ENCODE measurements around the gene IFNL3.
"Not testable (repeated sequence)": the region's sequence is repeated elsewhere in the genome, so short reads cannot be mapped to it uniquely, and the experiment has no call there.

Gene IFNL3

DNA sequence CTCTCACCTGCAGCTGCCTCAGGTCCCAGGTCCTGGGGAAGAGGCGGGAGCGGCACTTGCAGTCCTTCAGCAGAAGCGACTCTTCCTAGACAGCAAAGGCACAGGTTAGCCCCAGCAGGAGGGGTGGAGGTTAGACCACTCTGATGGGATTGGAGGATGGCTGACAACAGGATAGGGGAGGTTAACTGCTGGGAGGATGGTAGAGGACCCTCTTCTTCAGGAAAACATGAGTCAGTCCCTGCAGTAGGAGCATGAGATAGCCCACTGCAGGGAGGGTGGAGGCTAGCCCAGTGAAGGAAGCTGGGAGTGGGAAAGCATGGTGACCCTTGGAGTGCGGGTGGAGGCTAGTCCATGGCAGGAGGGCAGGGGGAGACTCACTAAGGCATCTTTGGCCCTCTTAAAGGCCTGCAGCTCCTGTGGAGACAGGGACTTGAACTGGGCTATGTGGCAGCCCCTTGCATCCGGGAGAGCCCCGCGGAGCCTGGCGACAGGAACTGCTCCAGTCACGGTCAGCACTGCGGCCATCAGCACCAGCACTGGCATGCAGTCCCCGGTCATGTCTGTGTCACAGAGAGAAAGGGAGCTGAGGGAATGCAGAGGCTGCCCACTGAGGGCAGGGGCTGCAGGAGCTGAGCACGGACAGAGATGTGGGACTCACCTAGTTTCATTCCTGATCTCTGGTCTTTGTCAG, at the start of gene IFNL3:
Gene IFNL3 (minus strand): TSS at position 597 of the 691 bp plus-strand sequence. CDS start 39 bp downstream, at position 558.
- not testable (repeated sequence) for DNase-seq

GRCh38 chr19:39293394-39293793, 48.6 kb upstream of the IFNL3 start:
- no peak for DNase-seq

DNA sequence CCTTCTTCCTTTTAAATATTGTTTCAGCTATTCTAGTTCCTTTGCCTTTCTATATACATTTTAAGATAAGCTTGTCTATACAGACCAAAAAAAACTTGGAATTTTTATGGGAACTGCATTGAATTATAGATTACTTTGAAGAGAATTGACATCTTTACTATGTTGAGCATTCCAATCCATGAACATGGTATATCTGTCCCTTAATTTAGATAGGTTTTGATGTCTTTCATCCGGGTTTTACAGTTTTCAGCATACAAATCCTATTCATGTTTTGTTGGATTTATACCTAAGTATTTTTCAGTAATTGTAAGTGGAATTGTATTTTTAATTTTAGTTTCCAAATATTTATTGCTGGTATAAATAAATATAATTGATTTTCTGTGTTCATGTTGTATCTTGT, 39.2 kb upstream of the IFNL3 start:
- no peak for DNase-seq

GRCh38 chr19:39282021-39282420, 37.2 kb upstream of the IFNL3 start:
- DNase-seq, result no peak

DNA sequence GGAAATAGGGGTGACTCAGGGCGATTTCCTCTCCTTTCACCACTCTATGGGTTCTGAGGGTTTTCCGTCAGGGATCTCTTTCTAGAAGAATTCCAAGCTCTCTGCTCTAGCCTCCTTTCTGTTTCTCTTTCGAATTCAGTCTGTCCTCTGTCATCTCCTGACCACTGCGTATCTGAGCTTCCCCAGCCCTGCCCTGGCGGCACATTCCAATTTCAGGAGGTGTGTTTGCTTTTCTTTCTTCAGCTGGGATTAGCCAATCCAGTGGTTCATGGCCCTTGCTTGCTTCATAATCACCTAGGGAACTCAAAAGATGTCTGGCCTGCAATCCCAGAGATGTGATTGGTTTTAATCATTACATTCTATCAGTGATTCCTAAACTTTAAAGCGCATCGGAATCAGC, 32.8 kb upstream of the IFNL3 start:
- DNase-seq, result no peak

GRCh38 chr19:39276740-39277139, 31.9 kb upstream of the IFNL3 start:
- DNase-seq, result no peak

DNA sequence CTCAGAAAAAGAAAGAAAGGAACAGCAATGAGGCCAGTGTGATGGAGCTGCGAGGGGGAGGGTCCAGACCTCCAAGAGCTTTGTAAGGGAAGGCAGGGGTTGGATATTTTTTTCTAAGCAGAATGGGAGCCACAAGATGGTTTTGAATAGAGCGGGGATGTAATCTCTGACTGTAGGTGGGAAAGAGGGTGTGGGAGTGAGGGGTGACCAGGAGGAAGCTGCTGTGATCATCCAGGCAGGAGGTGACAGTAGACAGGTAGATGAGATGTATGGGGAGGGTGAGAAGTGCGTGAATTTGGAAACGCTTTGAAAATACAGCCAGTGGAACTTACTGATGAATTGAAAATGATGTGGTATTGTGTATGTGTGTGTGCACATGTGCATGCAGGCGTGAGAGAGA, 30.8 kb upstream of the IFNL3 start:
- no peak for DNase-seq

- not testable (repeated sequence) for DNase-seq
These were observed 29.1 kb upstream of the IFNL3 start for GRCh38 chr19:39273859-39274258.

GRCh38 chr19:39270036-39270871, 25.4 kb upstream of the IFNL3 start:
- DNase-seq, result no peak

- DNase-seq, result not testable (repeated sequence)
These were observed 24.6 kb upstream of the IFNL3 start for GRCh38 chr19:39269369-39269768.

DNA sequence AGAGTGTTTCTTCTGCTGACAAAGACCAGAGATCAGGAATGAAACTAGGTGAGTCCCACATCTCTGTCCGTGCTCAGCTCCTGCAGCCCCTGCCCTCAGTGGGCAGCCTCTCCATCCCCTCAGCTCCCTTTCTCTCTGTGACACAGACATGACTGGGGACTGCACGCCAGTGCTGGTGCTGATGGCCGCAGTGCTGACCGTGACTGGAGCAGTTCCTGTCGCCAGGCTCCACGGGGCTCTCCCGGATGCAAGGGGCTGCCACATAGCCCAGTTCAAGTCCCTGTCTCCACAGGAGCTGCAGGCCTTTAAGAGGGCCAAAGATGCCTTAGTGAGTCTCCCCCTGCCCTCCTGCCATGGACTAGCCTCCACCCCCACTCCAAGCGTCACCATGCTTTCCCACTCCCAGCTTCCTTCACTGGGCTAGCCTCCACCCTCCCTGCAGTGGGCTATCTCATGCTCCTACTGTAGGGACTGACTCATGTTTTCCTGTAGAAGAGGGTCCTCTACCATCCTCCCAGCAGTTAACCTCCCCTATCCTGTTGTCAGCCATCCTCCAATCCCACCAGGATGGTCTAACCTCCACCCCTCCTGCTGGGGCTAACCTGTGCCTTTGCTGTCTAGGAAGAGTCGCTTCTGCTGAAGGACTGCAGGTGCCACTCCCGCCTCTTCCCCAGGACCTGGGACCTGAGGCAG, 23.9 kb upstream of the IFNL3 start:
- not testable (repeated sequence) for DNase-seq

DNA sequence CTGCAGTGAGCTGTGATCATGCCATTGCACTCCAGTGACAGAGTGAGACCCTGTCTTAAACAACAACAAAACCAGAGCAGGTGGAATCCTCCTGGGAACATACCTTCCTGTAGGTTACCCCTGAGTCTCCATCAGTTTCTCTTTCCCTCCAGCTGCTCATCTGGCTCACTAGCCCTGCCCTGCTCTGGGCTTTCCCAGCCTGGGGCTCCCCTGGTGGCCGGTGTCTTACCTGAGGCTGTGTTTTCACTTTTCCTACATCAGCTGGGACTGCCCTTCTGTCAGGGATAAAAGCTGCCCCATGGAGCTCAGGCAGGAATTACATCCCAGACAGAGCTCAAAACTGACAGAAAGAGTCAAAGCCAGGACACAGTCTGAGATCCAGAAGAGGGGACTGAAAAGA, 23.3 kb upstream of the IFNL3 start, which contains the start of gene IFNL2:
Gene IFNL2 (plus strand): TSS at position 312 of the 400 bp plus-strand sequence. CDS start 173 bp downstream, outside the sequence.
- DNase-seq, result not testable (repeated sequence)

- no peak for DNase-seq
These were observed 20.6 kb upstream of the IFNL3 start for GRCh38 chr19:39265321-39265916.

GRCh38 chr19:39264306-39265290, 19.8 kb upstream of the IFNL3 start:
- DNase-seq, result no peak

- DNase-seq, result no peak
These were observed 19.1 kb upstream of the IFNL3 start for GRCh38 chr19:39263912-39264305.

GRCh38 chr19:39262496-39262895, 17.7 kb upstream of the IFNL3 start:
- DNase-seq, result no peak

DNA sequence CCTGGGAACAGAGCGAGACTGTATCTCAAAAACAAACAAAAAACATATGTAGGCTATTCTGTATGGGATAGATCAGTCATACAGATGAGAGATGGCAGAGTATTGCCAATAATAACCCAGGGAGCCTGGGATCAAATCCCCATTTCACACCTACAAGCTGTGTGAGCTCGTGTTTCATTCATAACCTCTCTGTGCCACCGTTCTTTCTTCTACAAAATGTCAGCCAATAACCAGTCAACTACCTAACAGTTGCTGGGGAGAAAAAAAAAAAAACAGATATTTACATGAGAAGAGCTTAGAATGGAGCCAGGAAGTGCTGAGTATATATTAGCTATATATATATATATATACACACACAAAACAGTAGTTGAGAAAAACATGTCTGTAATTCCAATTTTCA, 16.9 kb upstream of the IFNL3 start:
- no peak for DNase-seq

DNA sequence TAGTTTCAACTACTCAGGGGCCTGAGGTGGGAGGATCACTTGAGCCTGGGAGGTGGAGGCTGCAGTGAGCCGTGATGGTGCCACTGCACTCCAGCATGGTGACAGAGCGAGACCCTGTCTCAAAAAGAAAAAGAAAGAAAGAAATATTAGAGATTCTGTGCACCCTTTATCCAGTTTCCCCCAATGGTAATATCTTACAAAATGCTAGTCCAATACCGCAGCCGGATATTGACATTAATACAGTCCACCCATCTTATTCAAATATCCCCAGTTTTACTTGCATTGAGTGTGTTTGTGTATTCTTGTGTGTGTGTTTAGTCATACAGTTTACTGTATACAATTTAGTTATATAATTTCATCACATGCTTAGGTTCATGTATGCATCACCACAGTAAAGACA, 12.4 kb upstream of the IFNL3 start:
- DNase-seq, result no peak

- no peak for DNase-seq
These were observed 9.9 kb upstream of the IFNL3 start for GRCh38 chr19:39254531-39255345.

DNA sequence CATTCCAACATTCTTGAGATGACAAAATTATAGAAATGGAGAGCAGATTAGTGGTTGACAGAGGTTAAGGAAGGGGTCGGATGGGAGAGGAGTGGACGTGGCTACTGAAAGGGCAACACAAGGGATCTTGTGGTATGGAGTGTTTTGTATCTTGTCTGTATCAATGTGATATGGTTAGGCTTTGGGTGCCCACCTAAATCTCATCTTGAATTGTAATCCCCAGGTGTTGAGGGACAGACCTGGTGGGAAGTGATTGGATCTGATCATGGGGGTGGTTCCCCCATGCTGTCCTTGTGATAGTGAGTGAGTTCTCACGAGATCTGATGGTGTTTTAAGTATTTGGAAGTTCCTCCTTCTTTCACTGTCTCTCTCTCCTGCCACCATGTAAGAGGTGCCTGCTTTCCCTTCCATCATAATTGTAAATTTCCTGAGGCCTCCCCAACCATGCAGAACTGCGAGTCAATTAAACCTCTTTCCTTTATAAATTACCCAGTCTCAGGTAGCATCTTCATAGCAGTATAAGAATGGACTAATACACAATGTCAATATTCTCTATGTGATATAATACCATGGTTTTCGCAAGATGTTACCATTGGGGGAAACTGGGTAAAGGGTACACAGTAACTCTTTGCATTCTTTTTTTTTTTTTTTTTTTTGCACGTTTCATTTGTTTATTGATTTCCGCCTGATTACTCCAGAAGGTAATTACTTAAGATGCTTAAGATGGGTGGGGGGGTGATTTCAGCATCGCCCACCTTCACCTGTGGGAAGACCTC, 8.8 kb upstream of the IFNL3 start:
- DNase-seq, result no peak

Data from SHP77 treated with DMSO at 0.1 percent for 48 hours (cell line).